Adipocyte (in vitro differentiated cells): Measurements from ENCODE around the gene NPR2.

Experiments used
- DNase-seq: peaks from one replicate; pipeline ENCODE4 v3.0.0-alpha.2; 2015; ENCODE audit warnings: low read depth
- H3K27me3 ChIP-seq: replicated peaks from 2 replicates; pipeline ENCODE4 v1.7.0; 2013; ENCODE audit warnings: mild to moderate bottlenecking, low read length, moderate library complexity; ENCODE audit not compliant: control insufficient read depth, insufficient read depth
- H3K36me3 ChIP-seq: 2 replicates; pipeline ENCODE4 v1.7.0; 2013; ENCODE audit warnings: low read length, mild to moderate bottlenecking, moderate library complexity; ENCODE audit not compliant: control insufficient read depth, insufficient read depth, severe bottlenecking
- H3K4me1 ChIP-seq: 2 replicates; pipeline ENCODE4 v1.7.0; 2013; ENCODE audit warnings: mild to moderate bottlenecking, low read length, moderate library complexity; ENCODE audit not compliant: control insufficient read depth, insufficient read depth
- H3K4me3 ChIP-seq: 2 replicates; pipeline ENCODE4 v1.7.0; 2013; ENCODE audit warnings: mild to moderate bottlenecking, low read length, moderate library complexity
- H3K9ac ChIP-seq: 2 replicates; pipeline ENCODE4 v1.7.0; 2013; ENCODE audit warnings: mild to moderate bottlenecking, low read length, moderate library complexity
- H3K9me3 ChIP-seq: 2 replicates; pipeline ENCODE4 v1.7.0; 2013; ENCODE audit warnings: mild to moderate bottlenecking, low read length, moderate library complexity; ENCODE audit not compliant: control insufficient read depth

The NPR2 gene

GRCh38 chr9:35852267-35852815, 61.0 kb downstream of the NPR2 start:
- no peaks in the 10 kb centered on the region for H3K9me3 ChIP-seq
- no peak overlapping the region for H3K9ac ChIP-seq
- no peak overlapping the region for H3K4me3 ChIP-seq
- H3K36me3 ChIP-seq: no peaks in the 10 kb centered on the region
- DNase-seq: no peak
- H3K4me1 ChIP-seq: peaks cover 8% of the 10 kb centered on the region
- no peaks in the 10 kb centered on the region for H3K27me3 ChIP-seq

GRCh38 chr9:35852876-35853865, 61.8 kb downstream of the NPR2 start:
- H3K27me3 ChIP-seq: no peaks in the 10 kb centered on the region
- peaks cover 3% of the 10 kb centered on the region for H3K4me1 ChIP-seq
- H3K9ac ChIP-seq: no peak overlapping the region
- H3K4me3 ChIP-seq: no peak overlapping the region
- H3K36me3 ChIP-seq: no peaks in the 10 kb centered on the region
- H3K9me3 ChIP-seq: no peaks in the 10 kb centered on the region
- no peak for DNase-seq

GRCh38 chr9:35854091-35854762, 62.8 kb downstream of the NPR2 start:
- H3K9ac ChIP-seq: no peak overlapping the region
- no peak for DNase-seq

GRCh38 chr9:35856206-35856605, 64.8 kb downstream of the NPR2 start:
- no peak for DNase-seq

More at GRCh38 chr9:35854091-35854762, 62.8 kb downstream of the NPR2 start:
- Histone ChIP-seq H3K4me1 (no peaks in the 10 kb centered on the region), H3K36me3 (no peaks in the 10 kb centered on the region), H3K9me3 (no peaks in the 10 kb centered on the region), H3K27me3 (no peaks in the 10 kb centered on the region), H3K4me3 (no peak overlapping the region)

GRCh38 chr9:35856882-35857281, 65.5 kb downstream of the NPR2 start:
- Histone ChIP-seq H3K36me3 (no peaks in the 10 kb centered on the region), H3K9me3 (no peaks in the 10 kb centered on the region), H3K9ac (no peak overlapping the region), H3K4me1 (no peaks in the 10 kb centered on the region), H3K4me3 (no peak overlapping the region), H3K27me3 (peaks cover 18% of the 10 kb centered on the region)
- no peak for DNase-seq

More at GRCh38 chr9:35856206-35856605, 64.8 kb downstream of the NPR2 start:
- Histone ChIP-seq H3K4me1 (no peaks in the 10 kb centered on the region), H3K27me3 (peaks cover 11% of the 10 kb centered on the region), H3K4me3 (no peak overlapping the region), H3K9me3 (no peaks in the 10 kb centered on the region), H3K9ac (no peak overlapping the region), H3K36me3 (no peaks in the 10 kb centered on the region)

GRCh38 chr9:35858458-35858857, 67.1 kb downstream of the NPR2 start:
- H3K27me3 ChIP-seq: peaks cover 34% of the 10 kb centered on the region
- DNase-seq: no peak
- H3K9ac ChIP-seq: no peak overlapping the region
- H3K36me3 ChIP-seq: no peaks in the 10 kb centered on the region
- H3K4me3 ChIP-seq: no peak overlapping the region
- H3K9me3 ChIP-seq: no peaks in the 10 kb centered on the region
- H3K4me1 ChIP-seq: no peaks in the 10 kb centered on the region
